Calu3 (cell line): ENCODE measurements around the gene JMJD7. TPM values are rescaled to one million over a fixed set of nuclear protein-coding genes. Genes with fewer than 3 reads are reported as not detected.

Experiments used
- BruUV-seq: library from RNA; stranded (reverse); fragments of 400-500 nt; replicated peaks from 2 replicates; lab custom pipeline; 2021; lab: Mats Ljungman, UMichigan
- CTCF ChIA-PET: fragments of 300-600 bp; sonication (Branson Sonifier 250); formaldehyde crosslinking; loops from one replicate; lab custom pipeline; 2022; ENCODE audit warnings: antibody characterized with exemption; lab: Charles Lee
- DNase-seq: peaks from one replicate; pipeline ENCODE4 v3.0.0; 2022
- H3K27ac Mint-ChIP-seq: one replicate; pipeline ENCODE4 v1.8.0; 2022; ENCODE audit warnings: mixed read lengths; ENCODE audit not compliant: unreplicated experiment
- H3K27me3 Mint-ChIP-seq: one replicate; pipeline ENCODE4 v1.8.0; 2022; ENCODE audit warnings: mixed read lengths; ENCODE audit not compliant: unreplicated experiment
- H3K36me3 Mint-ChIP-seq: one replicate; pipeline ENCODE4 v1.8.0; 2022; ENCODE audit warnings: mild to moderate bottlenecking, moderate library complexity, mixed read lengths; ENCODE audit not compliant: insufficient read depth, unreplicated experiment
- H3K4me1 Mint-ChIP-seq: one replicate; pipeline ENCODE4 v1.8.0; 2022; ENCODE audit warnings: mild to moderate bottlenecking, low read depth, mixed read lengths; ENCODE audit not compliant: unreplicated experiment
- H3K4me3 Mint-ChIP-seq: one replicate; pipeline ENCODE4 v1.8.0; 2022; ENCODE audit warnings: mild to moderate bottlenecking, low read depth, moderate library complexity, mixed read lengths; ENCODE audit not compliant: unreplicated experiment
- H3K9me3 Mint-ChIP-seq: one replicate; pipeline ENCODE4 v1.8.0; 2022; ENCODE audit warnings: low read depth, mixed read lengths; ENCODE audit not compliant: unreplicated experiment
- intact Hi-C: fragments of 100-400 bp; cut with micrococcal nuclease; formaldehyde crosslinking; loops from one replicate; pipeline ENCODE4 v1.10.0; 2022; ENCODE audit not compliant: unreplicated experiment
- total RNA-seq: library from RNA; stranded (reverse); gene quantifications from 2 replicates; pipeline ENCODE4 v1.2.3, GENCODE V29; 2022
- TF ChIP-seq, protein P1 (sequence below): fragments of 200-600 bp; IDR thresholded peaks from one replicate; pipeline ENCODE4 v1.8.0; 2022; ENCODE audit warnings: antibody characterized with exemption; ENCODE audit not compliant: unreplicated experiment

Gene JMJD7
- total RNA-seq, 1 experiment from 2014 or later: 9.4 TPM

DNA sequence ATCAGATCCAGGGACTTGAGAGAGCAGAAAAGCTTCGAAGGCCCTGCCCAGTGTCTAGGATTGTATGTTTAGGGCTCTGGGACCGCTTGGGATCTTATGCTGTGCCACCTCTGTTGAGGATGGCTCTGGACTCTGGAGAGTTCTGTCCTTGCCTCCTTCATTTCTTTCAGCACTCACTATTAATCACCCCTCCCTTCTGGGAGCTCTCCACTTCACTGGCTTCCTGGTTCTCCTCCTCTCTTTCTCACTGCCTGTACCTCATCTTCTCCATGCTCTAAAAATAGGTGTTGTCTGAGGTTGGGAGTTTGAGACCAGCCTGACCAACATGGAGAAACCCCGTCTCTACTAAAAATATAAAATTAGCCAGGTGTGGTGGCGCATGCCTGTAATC, 36.4 kb upstream of the JMJD7 start:
- no peaks in the 10 kb centered on the region for H3K27me3 Mint-ChIP-seq
- no peaks in the 10 kb centered on the region for H3K9me3 Mint-ChIP-seq
- H3K4me3 Mint-ChIP-seq: no peak overlapping the region
- CTCF ChIA-PET: no interaction called here
- TF ChIP-seq, protein P1, sequence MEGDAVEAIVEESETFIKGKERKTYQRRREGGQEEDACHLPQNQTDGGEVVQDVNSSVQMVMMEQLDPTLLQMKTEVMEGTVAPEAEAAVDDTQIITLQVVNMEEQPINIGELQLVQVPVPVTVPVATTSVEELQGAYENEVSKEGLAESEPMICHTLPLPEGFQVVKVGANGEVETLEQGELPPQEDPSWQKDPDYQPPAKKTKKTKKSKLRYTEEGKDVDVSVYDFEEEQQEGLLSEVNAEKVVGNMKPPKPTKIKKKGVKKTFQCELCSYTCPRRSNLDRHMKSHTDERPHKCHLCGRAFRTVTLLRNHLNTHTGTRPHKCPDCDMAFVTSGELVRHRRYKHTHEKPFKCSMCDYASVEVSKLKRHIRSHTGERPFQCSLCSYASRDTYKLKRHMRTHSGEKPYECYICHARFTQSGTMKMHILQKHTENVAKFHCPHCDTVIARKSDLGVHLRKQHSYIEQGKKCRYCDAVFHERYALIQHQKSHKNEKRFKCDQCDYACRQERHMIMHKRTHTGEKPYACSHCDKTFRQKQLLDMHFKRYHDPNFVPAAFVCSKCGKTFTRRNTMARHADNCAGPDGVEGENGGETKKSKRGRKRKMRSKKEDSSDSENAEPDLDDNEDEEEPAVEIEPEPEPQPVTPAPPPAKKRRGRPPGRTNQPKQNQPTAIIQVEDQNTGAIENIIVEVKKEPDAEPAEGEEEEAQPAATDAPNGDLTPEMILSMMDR: no peak
- H3K36me3 Mint-ChIP-seq: no peaks in the 10 kb centered on the region
- no peak for DNase-seq
- H3K27ac Mint-ChIP-seq: no peak overlapping the region
- peaks cover 10% of the 10 kb centered on the region for H3K4me1 Mint-ChIP-seq
- intact Hi-C loops: no loop called here
- no TSS peak for BruUV-seq

DNA sequence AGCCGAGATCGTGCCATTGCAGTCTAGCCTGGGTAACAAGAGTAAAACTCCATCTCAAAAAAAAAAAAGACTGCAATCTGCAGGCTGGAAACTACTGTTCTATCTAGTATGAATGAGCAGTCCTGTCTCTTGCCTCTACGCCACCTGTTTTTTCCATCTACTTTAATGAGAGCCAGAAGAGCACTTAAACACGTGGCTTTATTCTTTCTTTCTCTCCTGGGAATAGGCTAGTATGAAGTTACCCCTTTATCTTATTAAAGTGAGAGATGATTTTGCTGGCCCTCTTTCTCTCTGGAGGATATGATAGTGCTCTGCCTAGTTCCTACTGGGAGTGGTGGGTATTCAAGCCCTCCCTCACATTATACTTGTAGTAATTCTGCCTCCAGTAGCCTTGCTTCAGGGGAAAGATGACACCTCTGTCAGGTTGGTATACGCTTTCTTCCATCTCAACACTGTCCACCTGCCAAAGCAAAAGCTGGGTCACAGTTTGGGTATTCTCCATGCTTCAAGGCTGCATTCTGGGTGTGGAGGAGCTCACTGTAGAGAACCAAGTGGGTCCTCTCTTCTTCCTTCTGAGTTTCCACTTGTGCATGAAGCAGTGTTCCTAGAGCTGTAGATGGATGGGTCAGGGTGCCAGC, 35.8 kb upstream of the JMJD7 start:
- Mint-ChIP-seq H3K27me3 (no peaks in the 10 kb centered on the region), H3K4me3 (no peak overlapping the region), H3K9me3 (no peaks in the 10 kb centered on the region), H3K4me1 (peaks cover 10% of the 10 kb centered on the region), H3K27ac (no peak overlapping the region), H3K36me3 (no peaks in the 10 kb centered on the region)
- no peak for DNase-seq
- intact Hi-C loops: no loop called here
- TF ChIP-seq, protein P1: no peak
- CTCF ChIA-PET: no interaction called here
- no TSS peak for BruUV-seq

DNA sequence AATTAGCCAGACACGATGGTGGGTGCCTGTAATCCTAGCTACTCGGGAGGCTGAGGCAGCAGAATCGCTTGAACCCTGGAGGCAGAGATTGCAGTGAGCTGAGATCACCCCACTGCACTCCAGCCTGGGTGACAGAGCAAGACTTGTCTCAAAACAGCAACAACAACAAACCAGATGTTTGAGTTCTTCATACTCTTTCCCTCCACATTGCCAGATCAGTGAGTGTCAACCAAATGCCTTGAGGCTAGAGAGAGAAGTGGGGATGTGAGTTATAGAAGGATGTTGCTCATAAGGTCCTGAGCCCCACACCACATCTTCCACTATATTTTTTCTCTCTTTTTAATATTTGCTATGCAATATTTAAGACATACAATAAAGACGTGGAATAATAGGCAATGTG, 33.8 kb upstream of the JMJD7 start:
- Mint-ChIP-seq H3K36me3 (no peaks in the 10 kb centered on the region), H3K9me3 (no peaks in the 10 kb centered on the region), H3K4me1 (peaks cover 10% of the 10 kb centered on the region), H3K27me3 (no peaks in the 10 kb centered on the region), H3K27ac (no peak overlapping the region), H3K4me3 (no peak overlapping the region)
- intact Hi-C loops: no loop called here
- TF ChIP-seq, protein P1: no peak
- CTCF ChIA-PET: no interaction called here
- no TSS peak for BruUV-seq
- no peak for DNase-seq

DNA sequence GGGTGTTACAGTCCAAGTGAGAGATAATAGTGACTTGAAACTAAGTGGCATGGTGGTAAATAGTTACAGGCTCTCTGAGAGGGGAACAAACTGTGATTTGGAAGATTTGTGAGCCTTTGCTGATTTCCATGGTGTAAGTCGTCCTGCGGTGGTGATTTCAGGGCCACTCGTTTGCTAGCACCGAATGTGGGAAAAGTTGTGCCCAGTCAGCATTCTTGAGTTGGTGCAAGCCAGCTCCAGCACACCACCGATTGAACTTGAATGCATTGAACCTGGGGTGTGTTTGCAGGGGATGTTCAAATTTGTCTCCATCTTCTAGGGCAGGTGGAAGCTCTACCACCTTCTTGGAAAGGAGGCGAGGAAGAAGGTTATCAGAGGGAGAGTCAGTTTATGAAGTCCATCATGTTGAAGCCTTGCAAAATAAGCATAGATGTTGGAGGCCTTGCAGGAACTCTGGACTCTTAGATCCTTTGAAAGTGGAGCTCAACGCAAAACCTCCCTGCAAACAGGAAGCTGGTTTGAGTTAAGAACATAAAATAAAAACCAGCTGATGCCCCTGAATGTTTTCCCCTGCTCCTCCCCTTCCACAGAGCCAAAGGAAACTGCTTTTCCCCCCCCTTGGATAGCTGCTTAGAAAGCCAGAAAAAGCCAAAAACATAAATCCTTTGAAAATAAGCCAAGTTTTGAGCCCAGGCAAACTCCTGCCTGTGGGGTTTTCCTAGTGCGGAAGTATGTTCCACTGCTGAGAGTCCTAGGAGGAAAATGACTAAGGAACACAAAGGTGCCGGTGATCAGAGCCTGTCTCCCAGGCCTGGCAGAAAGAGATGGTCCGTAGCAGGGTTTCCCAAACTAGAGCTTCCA, 31.7 kb upstream of the JMJD7 start:
- Mint-ChIP-seq H3K9me3 (no peaks in the 10 kb centered on the region), H3K27ac (no peak overlapping the region), H3K4me1 (peaks cover 1% of the 10 kb centered on the region), H3K27me3 (no peaks in the 10 kb centered on the region), H3K36me3 (no peaks in the 10 kb centered on the region), H3K4me3 (no peak overlapping the region)
- intact Hi-C loops: no loop called here
- BruUV-seq: no TSS peak
- TF ChIP-seq, protein P1: no peak
- no peak for DNase-seq
- CTCF ChIA-PET: no interaction called here
